ENCODE results near the gene PKD2L1.

- TF ChIP-seq CTCF (IDR thresholded peaks at IDR 0.05) (no peak), SIN3A (IDR thresholded peaks at IDR 0.05; ENCODE audit: borderline replicate concordance, insufficient read depth, low read depth, low read length) (no peak)
Measured at GRCh38 chr10:100377830-100378229, 47.8 kb upstream of the PKD2L1 start.

Measured in Panc1 (cell line).